OCI-LY3 (cell line): ENCODE results near the gene CACNB4.

Source experiments
- H2AFZ ChIP-seq: fragments of 200-600, 300-600 bp; shearing (Covaris generic); 2 replicates; pipeline ENCODE4 v1.6.0; 2014; ENCODE audit warnings: antibody characterized with exemption, low read depth, low read length
- H3K27ac ChIP-seq: fragments of 200-600, 300-600 bp; sonication (generic); 2 replicates; pipeline ENCODE4 v1.5.1; 2014; ENCODE audit warnings: mild to moderate bottlenecking, low read length, moderate library complexity, mixed read lengths
- H3K27me3 ChIP-seq: fragments of 200-600, 300-600 bp; sonication (generic); 2 replicates; pipeline ENCODE4 v1.6.1; 2014; ENCODE audit warnings: low read depth, low read length, mixed read lengths
- H3K36me3 ChIP-seq: fragments of 200-600, 300-600 bp; sonication (generic); replicated peaks from 2 replicates; pipeline ENCODE3; 2014; ENCODE audit warnings: low read depth, low read length, mixed read lengths
- H3K4me1 ChIP-seq: fragments of 300-600, 200-600 bp; sonication (generic); 2 replicates; pipeline ENCODE4 v1.6.1; 2014; ENCODE audit warnings: low read length, mixed read lengths
- H3K4me2 ChIP-seq: fragments of 200-600, 300-600 bp; sonication (generic); 2 replicates; pipeline ENCODE4 v1.6.1; 2014; ENCODE audit warnings: low read length, mixed read lengths
- H3K4me3 ChIP-seq: fragments of 300-600, 200-600 bp; sonication (generic); 2 replicates; pipeline ENCODE4 v1.5.1; 2014; ENCODE audit warnings: antibody characterized with exemption, mild to moderate bottlenecking, low read length, moderate library complexity
- H3K79me2 ChIP-seq: fragments of 300-600, 200-600 bp; shearing (Covaris generic); 2 replicates; pipeline ENCODE4 v1.6.1; 2014; ENCODE audit warnings: mild to moderate bottlenecking, low read length, mixed read lengths
- H3K9ac ChIP-seq: fragments of 300-600, 200-600 bp; shearing (Covaris generic); 2 replicates; pipeline ENCODE4 v1.6.0; 2014; ENCODE audit warnings: mild to moderate bottlenecking, low read length, moderate library complexity
- H3K9me3 ChIP-seq: fragments of 200-600, 300-600 bp; shearing (Covaris generic); 2 replicates; pipeline ENCODE4 v1.6.1; 2014; ENCODE audit warnings: low read length, mixed read lengths; ENCODE audit not compliant: insufficient read depth
- H4K20me1 ChIP-seq: fragments of 200-600, 300-600 bp; sonication (generic); 2 replicates; pipeline ENCODE4 v1.6.1; 2016; ENCODE audit warnings: low read length, mixed read lengths; ENCODE audit not compliant: insufficient read depth
- EZH2phosphoT487 ChIP-seq: fragments of 200-600 bp; shearing (Covaris generic); IDR thresholded peaks from 2 replicates; pipeline ENCODE4 v1.6.1; 2018; ENCODE audit warnings: antibody characterized with exemption, mixed run types, low read depth
- TF ChIP-seq, protein P1 (sequence below): fragments of 200-600, 300-600 bp; sonication (generic); IDR thresholded peaks from 2 replicates; pipeline ENCODE4 v1.5.1; 2014; ENCODE audit warnings: antibody characterized with exemption, low read length, low read depth

CACNB4 gene

DNA sequence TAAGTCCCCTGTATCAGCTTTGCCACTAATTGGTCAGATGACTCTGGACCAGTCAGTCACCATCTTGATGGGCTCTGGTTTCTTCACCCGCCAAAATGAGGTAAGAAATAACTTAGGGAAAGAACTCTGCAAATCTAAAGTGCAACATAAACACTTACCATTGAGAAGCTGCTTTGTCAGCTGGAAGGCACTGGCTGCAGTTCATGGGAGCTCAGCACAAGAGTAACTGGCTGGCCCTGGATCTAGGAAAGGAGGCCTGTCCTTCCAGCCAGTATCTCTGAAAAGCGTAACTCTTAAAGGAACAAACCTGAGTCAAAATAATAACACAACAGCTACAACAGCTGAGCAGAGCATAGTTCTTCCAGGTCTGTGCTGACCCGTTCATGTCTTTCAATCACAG is 123.9 kb downstream of the CACNB4 start:
- H3K27me3 ChIP-seq: peaks cover 14% of the 10 kb centered on the region
- H3K4me2 ChIP-seq: no peak overlapping the region
- H2AFZ ChIP-seq: no peak overlapping the region
- H4K20me1 ChIP-seq: no peaks in the 10 kb centered on the region
- no peaks in the 10 kb centered on the region for H3K9me3 ChIP-seq
- H3K9ac ChIP-seq: no peak overlapping the region
- TF ChIP-seq EZH2phosphoT487: no peak
- TF ChIP-seq, protein P1, sequence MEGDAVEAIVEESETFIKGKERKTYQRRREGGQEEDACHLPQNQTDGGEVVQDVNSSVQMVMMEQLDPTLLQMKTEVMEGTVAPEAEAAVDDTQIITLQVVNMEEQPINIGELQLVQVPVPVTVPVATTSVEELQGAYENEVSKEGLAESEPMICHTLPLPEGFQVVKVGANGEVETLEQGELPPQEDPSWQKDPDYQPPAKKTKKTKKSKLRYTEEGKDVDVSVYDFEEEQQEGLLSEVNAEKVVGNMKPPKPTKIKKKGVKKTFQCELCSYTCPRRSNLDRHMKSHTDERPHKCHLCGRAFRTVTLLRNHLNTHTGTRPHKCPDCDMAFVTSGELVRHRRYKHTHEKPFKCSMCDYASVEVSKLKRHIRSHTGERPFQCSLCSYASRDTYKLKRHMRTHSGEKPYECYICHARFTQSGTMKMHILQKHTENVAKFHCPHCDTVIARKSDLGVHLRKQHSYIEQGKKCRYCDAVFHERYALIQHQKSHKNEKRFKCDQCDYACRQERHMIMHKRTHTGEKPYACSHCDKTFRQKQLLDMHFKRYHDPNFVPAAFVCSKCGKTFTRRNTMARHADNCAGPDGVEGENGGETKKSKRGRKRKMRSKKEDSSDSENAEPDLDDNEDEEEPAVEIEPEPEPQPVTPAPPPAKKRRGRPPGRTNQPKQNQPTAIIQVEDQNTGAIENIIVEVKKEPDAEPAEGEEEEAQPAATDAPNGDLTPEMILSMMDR: no peak
- H3K4me3 ChIP-seq: no peak overlapping the region
- H3K27ac ChIP-seq: no peak overlapping the region
- no peaks in the 10 kb centered on the region for H3K79me2 ChIP-seq
- no peaks in the 10 kb centered on the region for H3K4me1 ChIP-seq
- no peaks in the 10 kb centered on the region for H3K36me3 ChIP-seq

DNA sequence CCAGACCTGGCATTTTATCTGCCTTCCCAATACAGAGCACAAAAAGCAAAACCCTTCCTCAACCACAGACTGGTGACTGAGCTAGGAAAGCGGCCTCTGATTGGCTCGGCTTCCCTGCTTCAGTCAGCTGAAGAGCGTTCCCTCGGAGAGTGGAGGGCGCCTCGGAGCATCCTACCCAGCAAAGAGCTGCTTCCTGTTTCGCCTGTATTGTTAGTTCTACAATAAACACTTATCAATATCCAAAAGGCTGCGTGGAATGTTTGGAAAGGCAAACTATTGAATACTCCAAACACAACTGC is 125.0 kb downstream of the CACNB4 start:
- TF ChIP-seq, protein P1: no peak
- no peak for TF ChIP-seq EZH2phosphoT487
- Histone ChIP-seq H4K20me1 (no peaks in the 10 kb centered on the region), H3K27me3 (peaks cover 14% of the 10 kb centered on the region), H3K79me2 (no peaks in the 10 kb centered on the region), H3K36me3 (no peaks in the 10 kb centered on the region), H3K27ac (no peak overlapping the region), H3K9ac (no peak overlapping the region), H3K4me3 (no peak overlapping the region), H3K9me3 (no peaks in the 10 kb centered on the region), H3K4me1 (no peaks in the 10 kb centered on the region), H3K4me2 (no peak overlapping the region), H2AFZ (no peak overlapping the region)

DNA sequence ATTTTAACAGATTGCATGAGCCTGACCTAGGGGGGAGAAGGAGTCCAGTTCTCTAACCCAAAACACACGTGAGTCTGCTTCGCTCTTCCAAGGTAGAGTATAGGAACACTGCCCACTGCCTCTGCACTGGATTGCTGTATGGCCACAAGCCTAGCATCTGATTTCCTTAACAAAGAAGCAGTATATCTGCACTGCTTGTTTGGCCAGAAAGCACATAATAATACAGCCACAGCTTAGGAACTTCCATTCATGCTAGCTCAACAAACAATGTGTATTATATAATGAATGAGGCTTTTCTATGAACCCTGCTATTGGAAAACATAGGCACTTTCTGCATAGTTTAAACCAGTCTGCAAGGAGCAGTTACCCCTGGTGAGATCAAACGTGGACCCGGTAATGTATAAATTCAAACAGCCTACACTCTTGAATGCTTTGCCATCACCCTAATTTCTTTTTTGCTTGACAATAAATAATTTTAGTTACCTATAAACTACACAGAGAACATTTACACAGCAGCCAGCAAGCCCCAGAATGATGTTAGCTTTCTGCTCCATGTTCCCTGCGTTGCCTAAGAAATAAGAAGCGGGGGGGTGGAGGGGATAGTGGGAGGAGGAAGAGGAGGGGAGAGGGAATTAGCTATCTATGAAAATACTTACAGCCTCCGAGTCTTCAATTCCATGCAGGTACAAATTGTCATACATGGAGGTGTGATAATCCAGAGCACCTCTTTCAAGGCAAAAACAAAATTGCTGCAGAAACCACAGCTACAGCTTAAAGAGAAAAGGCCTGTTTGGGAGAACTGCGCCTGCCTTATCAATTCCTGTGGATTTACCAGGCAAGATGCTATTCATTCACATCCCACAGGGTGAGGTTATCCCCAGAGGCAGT is 125.6 kb downstream of the CACNB4 start:
- peaks cover 14% of the 10 kb centered on the region for H3K27me3 ChIP-seq
- H2AFZ ChIP-seq: no peak overlapping the region
- no peak for TF ChIP-seq EZH2phosphoT487
- TF ChIP-seq, protein P1: no peak
- H3K27ac ChIP-seq: no peak overlapping the region
- no peaks in the 10 kb centered on the region for H3K36me3 ChIP-seq
- no peaks in the 10 kb centered on the region for H4K20me1 ChIP-seq
- H3K9ac ChIP-seq: no peak overlapping the region
- no peaks in the 10 kb centered on the region for H3K79me2 ChIP-seq
- H3K4me1 ChIP-seq: no peaks in the 10 kb centered on the region
- H3K9me3 ChIP-seq: no peaks in the 10 kb centered on the region
- H3K4me3 ChIP-seq: no peak overlapping the region
- H3K4me2 ChIP-seq: no peak overlapping the region

DNA sequence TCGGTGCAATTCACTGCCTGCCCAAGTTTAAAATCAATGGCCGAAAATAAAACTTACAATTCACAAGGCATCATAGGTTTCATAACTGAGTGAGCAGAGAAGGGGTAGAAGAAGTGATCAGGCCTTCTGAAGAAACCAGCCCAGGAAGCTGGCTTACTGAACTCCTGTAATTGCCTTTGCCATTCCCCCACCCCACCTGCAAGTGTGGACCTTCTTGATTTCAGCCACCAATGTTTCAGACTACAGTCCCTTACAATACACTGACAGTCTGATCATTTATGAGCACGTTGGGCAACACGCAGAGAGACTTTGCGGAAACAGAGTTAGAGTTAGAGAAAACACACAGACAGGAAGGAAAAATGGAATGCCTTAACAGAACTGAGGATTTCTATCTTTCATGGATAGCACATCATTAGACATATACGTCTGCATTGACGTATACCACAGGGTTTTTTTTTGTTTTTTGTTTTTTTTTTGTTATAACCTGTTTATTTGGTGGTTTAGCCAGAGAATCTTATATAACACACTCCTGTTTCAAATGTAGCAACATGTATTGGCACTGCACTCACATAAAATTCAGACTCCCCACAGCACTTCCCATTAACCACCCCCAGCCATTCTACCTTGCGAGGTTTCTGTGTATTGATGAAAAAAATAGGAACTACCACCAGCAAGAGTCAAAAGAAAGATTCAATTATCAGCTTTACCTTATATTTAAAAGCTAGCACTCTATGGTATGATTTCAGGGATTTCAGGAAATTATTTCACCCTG is 126.4 kb downstream of the CACNB4 start:
- H3K4me2 ChIP-seq: no peak overlapping the region
- no peaks in the 10 kb centered on the region for H3K36me3 ChIP-seq
- H3K27me3 ChIP-seq: peaks cover 14% of the 10 kb centered on the region
- H3K9ac ChIP-seq: no peak overlapping the region
- TF ChIP-seq, protein P1: no peak
- no peak for TF ChIP-seq EZH2phosphoT487
- H3K27ac ChIP-seq: no peak overlapping the region
- H2AFZ ChIP-seq: no peak overlapping the region
- no peaks in the 10 kb centered on the region for H3K79me2 ChIP-seq
- no peaks in the 10 kb centered on the region for H4K20me1 ChIP-seq
- H3K4me3 ChIP-seq: no peak overlapping the region
- no peaks in the 10 kb centered on the region for H3K4me1 ChIP-seq
- H3K9me3 ChIP-seq: no peaks in the 10 kb centered on the region
